A549 (cell line): ENCODE results near the gene CAMSAP1.
"Not testable (repeated sequence)": the region's sequence is repeated elsewhere in the genome, so short reads cannot be mapped to it uniquely, and the experiment has no call there.

Experiments used
- CTCF ChIP-seq: fragments of >200 bp; sonication (Bioruptor Twin); formaldehyde crosslinking; IDR thresholded peaks from 3 replicates; pipeline ENCODE4 v1.5.1; 2016
- EP300 ChIP-seq, 2 experiments: fragments of >200 bp; sonication (Bioruptor Twin); formaldehyde crosslinking; IDR thresholded peaks; 2 replicates in 1 of 2; 3 replicates in 1 of 2; pipeline ENCODE4 v1.6.1; 2016 to 2017
- KDM1A ChIP-seq: fragments of 200-600 bp; sonication (generic); IDR thresholded peaks from 2 replicates; pipeline ENCODE4 v1.6.1; 2016; ENCODE audit warnings: low read depth, mild to moderate bottlenecking
- KDM5A ChIP-seq: fragments of 200-600 bp; sonication (generic); IDR thresholded peaks from 2 replicates; pipeline ENCODE4 v1.6.1; 2016; ENCODE audit warnings: antibody characterized with exemption, mild to moderate bottlenecking
- MYC ChIP-seq: IDR thresholded peaks from 2 replicates; pipeline ENCODE4 v1.6.1; 2012; ENCODE audit warnings: mild to moderate bottlenecking, inconsistent platforms, low read length, improper control_type of control experiment, borderline replicate concordance
- POLR2A ChIP-seq: IDR thresholded peaks from 2 replicates; pipeline ENCODE4 v1.6.1; 2012; ENCODE audit warnings: mild to moderate bottlenecking, low read length
- RAD21 ChIP-seq, 2 experiments: fragments of >200 bp in 1 of 2; sonication (Bioruptor Twin) in 1 of 2; formaldehyde crosslinking in 1 of 2; IDR thresholded peaks in 1 of 2; conservative IDR thresholded peaks in 1 of 2; 2 replicates in 1 of 2; 3 replicates in 1 of 2; pipeline ENCODE4 v1.6.1; 2012 to 2018; ENCODE audit warnings: inconsistent platforms in 1 of 2

- not testable (repeated sequence) for TF ChIP-seq EP300 (IDR thresholded peaks at IDR 0.05); MYC; RAD21 (conservative IDR thresholded peaks at IDR 0.05 in 1 of 2, IDR thresholded peaks at IDR 0.05 in 1 of 2); KDM1A; POLR2A; KDM5A; CTCF
Observed at GRCh38 chr9:135916227-135916626, 8.9 kb upstream of the CAMSAP1 start.
